Gastrocnemius medialis (tissue), 4 donors: Measurements from ENCODE around the gene ARHGAP15. TPM values are rescaled to one million over a fixed set of nuclear protein-coding genes. Genes with fewer than 3 reads are reported as not detected.

Source experiments
- ATAC-seq, 2 donors: fragments of 150-250 bp; one replicate each; pipeline ENCODE4 v1.9.1; 2016
- DNase-seq, 2 donors: peaks; one replicate each; pipeline ENCODE4 v3.0.0-alpha.2; 2019
- H3K27ac ChIP-seq, 4 donors: fragments of 200-600 bp; sonication (generic); 1 replicate in 1 of 4; 2 replicates in 3 of 4; pipeline ENCODE4 v1.5.1; 2016 to 2018; ENCODE audit warnings: mild to moderate bottlenecking in 2 of 4, moderate library complexity in 1 of 4
- H3K27me3 ChIP-seq, 3 donors: fragments of 200-600 bp; sonication (generic) in 2 of 3; 1 replicate in 1 of 3; 2 replicates in 2 of 3; pipeline versions ENCODE4 v1.5.1 to v1.6.0; 2016 to 2019; ENCODE audit warnings: mild to moderate bottlenecking in 1 of 3, moderate library complexity in 1 of 3
- H3K36me3 ChIP-seq, 2 donors: fragments of 200-600 bp; sonication (generic) in 1 of 2; one replicate each; pipeline ENCODE4 v1.5.1; 2017 to 2018
- H3K4me1 ChIP-seq, 2 donors: fragments of 200-600 bp; sonication (generic) in 1 of 2; one replicate each; pipeline ENCODE4 v1.5.1; 2016 to 2017; ENCODE audit warnings: mild to moderate bottlenecking in 2 of 2
- H3K4me3 ChIP-seq, 4 donors: fragments of 200-600 bp; sonication (generic) in 3 of 4; 1 replicate in 1 of 4; 2 replicates in 3 of 4; pipeline ENCODE4 v1.5.1; 2016 to 2019; ENCODE audit warnings: mild to moderate bottlenecking in 2 of 4
- H3K9me3 ChIP-seq, 3 donors: fragments of 200-600 bp; sonication (generic) in 2 of 3; 1 replicate in 1 of 3; 2 replicates in 2 of 3; pipeline ENCODE4 v1.5.1; 2016 to 2019
- POLR2A ChIP-seq, 2 donors: fragments of 450-650 bp; IDR thresholded peaks; one replicate each; pipeline ENCODE4 v1.6.1; 2017; ENCODE audit warnings: antibody characterized with exemption in 2 of 2, mild to moderate bottlenecking in 2 of 2, moderate library complexity in 2 of 2
- in situ Hi-C, 4 donors: fragments of 200-750 bp; cut with MboI; loops; one replicate each; pipeline versions ENCODE4 v1.15.0 to v1.8.0; 2017; ENCODE audit warnings: low sequenced_read_pairs in 4 of 4
- intact Hi-C: fragments of 100-400 bp; cut with DNase I; formaldehyde crosslinking; loops from one replicate; pipeline ENCODE4 v1.15.1; 2023; ENCODE audit warnings: low total_unique reads
- total RNA-seq, 4 donors: library from RNA; depleted of rRNA; stranded (reverse); fragments of >200 nt; gene quantifications; one replicate each; pipeline versions ENCODE4 v1.1.0 to v1.2.3, GENCODE V29; 2016
- TF ChIP-seq, protein P1 (sequence below), 5 experiments: fragments of 450-650 bp in 3 of 5; fragments of 200-600 bp in 2 of 5; sonication (generic) in 2 of 5; IDR thresholded peaks in 4 of 5; conservative IDR thresholded peaks in 1 of 5; 1 replicate in 4 of 5; 2 replicates in 1 of 5; pipeline ENCODE4 v1.5.1; 2016 to 2019; ENCODE audit warnings: antibody characterized with exemption in 5 of 5, mild to moderate bottlenecking in 3 of 5, moderate library complexity in 3 of 5

The ARHGAP15 gene
- total RNA-seq, 4 donors from 2014 or later = 1.2 to 3.2 (median 1.3) TPM; not detected in 1

GRCh38 chr2:143802871-143803650, 673.8 kb downstream of the ARHGAP15 start:
- intact Hi-C loops (no loop called here), in situ Hi-C loops (no loop called here)
- H3K36me3 ChIP-seq = no peaks in the 10 kb centered on the region
- no peak for DNase-seq
- no peak overlapping the region for H3K4me3 ChIP-seq
- H3K27me3 ChIP-seq = no peaks in the 10 kb centered on the region
- no peaks in the 10 kb centered on the region for H3K4me1 ChIP-seq
- no peak for ATAC-seq
- H3K9me3 ChIP-seq = no peaks in the 10 kb centered on the region
- no peak overlapping the region for H3K27ac ChIP-seq
- no peak for TF ChIP-seq POLR2A (IDR thresholded peaks at IDR 0.05)
- TF ChIP-seq, protein P1, sequence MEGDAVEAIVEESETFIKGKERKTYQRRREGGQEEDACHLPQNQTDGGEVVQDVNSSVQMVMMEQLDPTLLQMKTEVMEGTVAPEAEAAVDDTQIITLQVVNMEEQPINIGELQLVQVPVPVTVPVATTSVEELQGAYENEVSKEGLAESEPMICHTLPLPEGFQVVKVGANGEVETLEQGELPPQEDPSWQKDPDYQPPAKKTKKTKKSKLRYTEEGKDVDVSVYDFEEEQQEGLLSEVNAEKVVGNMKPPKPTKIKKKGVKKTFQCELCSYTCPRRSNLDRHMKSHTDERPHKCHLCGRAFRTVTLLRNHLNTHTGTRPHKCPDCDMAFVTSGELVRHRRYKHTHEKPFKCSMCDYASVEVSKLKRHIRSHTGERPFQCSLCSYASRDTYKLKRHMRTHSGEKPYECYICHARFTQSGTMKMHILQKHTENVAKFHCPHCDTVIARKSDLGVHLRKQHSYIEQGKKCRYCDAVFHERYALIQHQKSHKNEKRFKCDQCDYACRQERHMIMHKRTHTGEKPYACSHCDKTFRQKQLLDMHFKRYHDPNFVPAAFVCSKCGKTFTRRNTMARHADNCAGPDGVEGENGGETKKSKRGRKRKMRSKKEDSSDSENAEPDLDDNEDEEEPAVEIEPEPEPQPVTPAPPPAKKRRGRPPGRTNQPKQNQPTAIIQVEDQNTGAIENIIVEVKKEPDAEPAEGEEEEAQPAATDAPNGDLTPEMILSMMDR (IDR thresholded peaks at IDR 0.05 in 4 of 5, conservative IDR thresholded peaks at IDR 0.05 in 1 of 5) = no peak

- TF ChIP-seq POLR2A (IDR thresholded peaks at IDR 0.05) = no peak
- TF ChIP-seq, protein P1 (IDR thresholded peaks at IDR 0.05 in 4 of 5, conservative IDR thresholded peaks at IDR 0.05 in 1 of 5) = no peak
- no peak for DNase-seq
- Histone ChIP-seq H3K4me3 (no peak overlapping the region), H3K4me1 (no peaks in the 10 kb centered on the region), H3K36me3 (no peaks in the 10 kb centered on the region), H3K27me3 (no peaks in the 10 kb centered on the region), H3K9me3 (no peaks in the 10 kb centered on the region), H3K27ac (no peak overlapping the region)
- in situ Hi-C loops (no loop called here), intact Hi-C loops (no loop called here)
- ATAC-seq = no peak
Observed at GRCh38 chr2:143803936-143804335, 674.7 kb downstream of the ARHGAP15 start.

DNA sequence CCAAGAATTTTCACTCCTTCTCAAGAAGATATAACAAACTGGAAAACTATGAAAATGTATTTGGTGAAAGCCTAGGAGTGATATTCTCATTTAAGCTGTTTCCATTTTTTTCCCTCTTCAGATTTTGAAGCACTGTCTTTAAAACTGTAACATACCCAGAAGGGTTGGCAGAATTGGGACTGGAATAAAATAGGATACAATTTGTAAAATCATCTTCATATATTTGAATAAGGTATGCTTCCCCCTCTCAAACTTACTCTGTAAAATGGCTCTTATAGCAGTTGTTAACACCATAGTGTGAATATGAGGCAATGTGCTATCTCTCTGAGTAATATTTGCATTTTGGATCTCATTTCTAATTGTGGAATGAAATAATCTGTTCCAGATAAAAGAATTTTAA, 676.4 kb downstream of the ARHGAP15 start:
- Histone ChIP-seq H3K4me3 (no peak overlapping the region), H3K27me3 (no peaks in the 10 kb centered on the region), H3K36me3 (no peaks in the 10 kb centered on the region), H3K9me3 (no peaks in the 10 kb centered on the region), H3K27ac (no peak overlapping the region), H3K4me1 (no peaks in the 10 kb centered on the region)
- ATAC-seq (no peak), DNase-seq (no peak)
- TF ChIP-seq, protein P1 (IDR thresholded peaks at IDR 0.05 in 4 of 5, conservative IDR thresholded peaks at IDR 0.05 in 1 of 5) = no peak
- TF ChIP-seq POLR2A (IDR thresholded peaks at IDR 0.05) = no peak
- intact Hi-C loops (no loop called here), in situ Hi-C loops (no loop called here)

DNA sequence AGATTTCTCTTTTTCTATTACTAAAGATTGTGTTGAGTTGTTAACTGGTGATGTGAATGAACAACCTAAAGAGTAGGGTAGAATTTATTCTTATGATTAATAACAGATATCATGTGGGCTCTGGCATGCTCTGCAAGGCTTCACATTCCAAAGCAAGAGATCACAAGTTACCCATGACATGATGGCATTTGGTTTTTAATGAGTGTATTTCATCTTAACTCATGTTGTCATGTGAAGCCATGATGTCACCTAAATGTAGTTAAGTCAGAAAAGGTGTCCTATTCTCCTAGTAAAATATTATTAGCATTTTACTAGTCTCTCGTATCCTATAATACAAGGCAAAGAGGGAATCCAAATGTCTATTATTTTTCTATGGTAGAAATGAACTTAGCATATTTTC, 678.0 kb downstream of the ARHGAP15 start:
- ATAC-seq (no peak), DNase-seq (no peak)
- H3K36me3 ChIP-seq = no peaks in the 10 kb centered on the region
- no peak overlapping the region for H3K27ac ChIP-seq
- H3K4me3 ChIP-seq = no peak overlapping the region
- no peaks in the 10 kb centered on the region for H3K9me3 ChIP-seq
- in situ Hi-C loops = no loop called here
- H3K27me3 ChIP-seq = no peaks in the 10 kb centered on the region
- intact Hi-C loops = no loop called here
- no peak for TF ChIP-seq POLR2A (IDR thresholded peaks at IDR 0.05)
- TF ChIP-seq, protein P1 (IDR thresholded peaks at IDR 0.05 in 4 of 5, conservative IDR thresholded peaks at IDR 0.05 in 1 of 5) = no peak
- no peaks in the 10 kb centered on the region for H3K4me1 ChIP-seq
